ENCODE data around the gene SPRY4. TPM values are rescaled to one million over a fixed set of nuclear protein-coding genes. Genes with fewer than 3 reads are reported as not detected.
A peak's percentile ranks its signal among the peaks of the same experiment; 100 is the strongest.

Gene SPRY4, protein sequence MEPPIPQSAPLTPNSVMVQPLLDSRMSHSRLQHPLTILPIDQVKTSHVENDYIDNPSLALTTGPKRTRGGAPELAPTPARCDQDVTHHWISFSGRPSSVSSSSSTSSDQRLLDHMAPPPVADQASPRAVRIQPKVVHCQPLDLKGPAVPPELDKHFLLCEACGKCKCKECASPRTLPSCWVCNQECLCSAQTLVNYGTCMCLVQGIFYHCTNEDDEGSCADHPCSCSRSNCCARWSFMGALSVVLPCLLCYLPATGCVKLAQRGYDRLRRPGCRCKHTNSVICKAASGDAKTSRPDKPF
- 1 to 10 TPM; 1.5 to 6.3 (median 2.2) TPM for total RNA-seq
- polyA plus RNA-seq = 1 to 10 TPM; 3.2 to 3.8 TPM

- 1% methylated on average over 54 of the region's 54 CpGs for WGBS, 2 donors
- no peaks in the 10 kb centered on the region for H3K9me3 ChIP-seq
- peak within 1 kb of the TSS; percentile 54 to 85 (median 70) for H3K27ac ChIP-seq
- H3K36me3 ChIP-seq = no peaks in the 10 kb centered on the region
- peaks cover 0 to 5% (median 4%) of the 10 kb centered on the region in 3 donors for H3K4me1 ChIP-seq
- H3K4me3 ChIP-seq = peak within 1 kb of the TSS; percentile 42 to 63 (median 48)
- no peaks in the 10 kb centered on the region for H3K27me3 ChIP-seq
- peak; percentile 76 to 95 (median 85) for DNase-seq
- intact Hi-C loops (cut with DNase I) = no loop called here
- TF ChIP-seq, protein P1, sequence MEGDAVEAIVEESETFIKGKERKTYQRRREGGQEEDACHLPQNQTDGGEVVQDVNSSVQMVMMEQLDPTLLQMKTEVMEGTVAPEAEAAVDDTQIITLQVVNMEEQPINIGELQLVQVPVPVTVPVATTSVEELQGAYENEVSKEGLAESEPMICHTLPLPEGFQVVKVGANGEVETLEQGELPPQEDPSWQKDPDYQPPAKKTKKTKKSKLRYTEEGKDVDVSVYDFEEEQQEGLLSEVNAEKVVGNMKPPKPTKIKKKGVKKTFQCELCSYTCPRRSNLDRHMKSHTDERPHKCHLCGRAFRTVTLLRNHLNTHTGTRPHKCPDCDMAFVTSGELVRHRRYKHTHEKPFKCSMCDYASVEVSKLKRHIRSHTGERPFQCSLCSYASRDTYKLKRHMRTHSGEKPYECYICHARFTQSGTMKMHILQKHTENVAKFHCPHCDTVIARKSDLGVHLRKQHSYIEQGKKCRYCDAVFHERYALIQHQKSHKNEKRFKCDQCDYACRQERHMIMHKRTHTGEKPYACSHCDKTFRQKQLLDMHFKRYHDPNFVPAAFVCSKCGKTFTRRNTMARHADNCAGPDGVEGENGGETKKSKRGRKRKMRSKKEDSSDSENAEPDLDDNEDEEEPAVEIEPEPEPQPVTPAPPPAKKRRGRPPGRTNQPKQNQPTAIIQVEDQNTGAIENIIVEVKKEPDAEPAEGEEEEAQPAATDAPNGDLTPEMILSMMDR (IDR thresholded peaks at IDR 0.05) = no peak
- no peak for FAIRE-seq
- ATAC-seq = peak; percentile 83 to 89 (median 88)
Measured at GRCh38 chr5:142324871-142325724, at the start of gene SPRY4. Gene SPRY4, minus strand, starts transcription at chr5:142325021. Its CDS starts 9,913 bp downstream, at chr5:142315108.

DNA sequence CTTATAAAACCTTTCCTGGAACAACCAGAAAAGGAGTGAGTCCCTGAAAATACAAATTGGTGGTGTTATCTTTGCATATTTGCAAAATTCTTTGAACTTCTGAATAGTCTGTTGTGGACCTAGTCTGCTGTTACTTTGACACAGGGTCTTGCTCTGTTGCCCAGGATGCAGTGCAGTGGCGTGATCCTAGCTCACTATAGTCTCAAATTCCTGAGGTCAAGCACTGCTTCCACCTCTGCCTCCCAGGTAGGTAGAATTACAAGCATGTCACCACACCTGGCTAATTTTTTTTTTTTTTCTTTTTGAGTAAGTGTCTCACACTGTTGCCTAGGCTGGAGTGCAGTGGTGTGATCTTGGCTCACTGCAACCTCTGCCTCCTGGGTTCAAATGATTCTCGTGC, 43.7 kb upstream of the SPRY4 start:
- intact Hi-C loops (cut with DNase I) = no loop called here

DNA sequence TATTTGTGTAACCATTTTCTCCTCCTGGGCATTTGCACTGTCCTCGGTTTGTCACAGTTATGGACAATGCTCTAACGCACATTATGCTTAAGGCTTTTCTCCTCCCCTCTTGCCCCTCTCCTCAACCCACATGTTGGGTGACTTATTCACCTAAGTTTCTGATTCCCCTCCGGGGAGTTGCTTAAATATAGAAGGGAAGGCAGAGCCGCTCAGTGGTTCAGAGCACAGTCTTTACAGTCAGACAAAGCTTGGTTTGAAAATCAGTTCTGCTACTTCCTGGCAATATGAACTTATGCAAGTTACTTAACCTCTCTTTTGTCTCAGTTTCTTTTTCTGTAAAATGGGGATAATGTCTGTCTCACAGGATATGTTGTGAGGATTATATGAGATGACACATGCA, 41.2 kb upstream of the SPRY4 start:
- no peak for ATAC-seq
- WGBS, 2 donors = 77 to 82% methylated on average over 4 of the region's 4 CpGs
- TF ChIP-seq, protein P1 (IDR thresholded peaks at IDR 0.05) = no peak
- intact Hi-C loops (cut with DNase I) = no loop called here
- FAIRE-seq = no peak
- Histone ChIP-seq H3K36me3 (no peaks in the 10 kb centered on the region), H3K27ac (no peak overlapping the region), H3K4me3 (no peak overlapping the region), H3K27me3 (no peaks in the 10 kb centered on the region), H3K9me3 (no peaks in the 10 kb centered on the region), H3K4me1 (peaks cover 0 to 6% (median 0%) of the 10 kb centered on the region in 3 donors)
- no peak for DNase-seq

More for the DNA sequence above, 43.7 kb upstream of the SPRY4 start:
- H3K36me3 ChIP-seq = no peaks in the 10 kb centered on the region
- H3K9me3 ChIP-seq = no peaks in the 10 kb centered on the region
- FAIRE-seq (no peak), DNase-seq (no peak), ATAC-seq (no peak)
- no peak overlapping the region for H3K4me3 ChIP-seq
- H3K27ac ChIP-seq = no peak overlapping the region
- no peaks in the 10 kb centered on the region for H3K4me1 ChIP-seq
- WGBS, 2 donors = 73 to 77% methylated on average over 2 of the region's 2 CpGs
- TF ChIP-seq, protein P1 (IDR thresholded peaks at IDR 0.05) = no peak
- no peaks in the 10 kb centered on the region for H3K27me3 ChIP-seq

- TF ChIP-seq, protein P1 (IDR thresholded peaks at IDR 0.05) = no peak
- intact Hi-C loops (cut with DNase I) = no loop called here
- H3K9me3 ChIP-seq = no peaks in the 10 kb centered on the region
- H3K27ac ChIP-seq = no peak overlapping the region
- H3K27me3 ChIP-seq = no peaks in the 10 kb centered on the region
- H3K4me3 ChIP-seq = no peak overlapping the region
- H3K4me1 ChIP-seq = peaks cover 0 to 12% (median 0%) of the 10 kb centered on the region in 3 donors
- 77 to 79% methylated on average over 23 of the region's 23 CpGs for WGBS, 2 donors
- FAIRE-seq = no peak
- ATAC-seq = no peak
- H3K36me3 ChIP-seq = no peaks in the 10 kb centered on the region
- no peak for DNase-seq
Measured at GRCh38 chr5:142364251-142365145, 39.7 kb upstream of the SPRY4 start.
